Lung microvascular endothelial cell (primary cell): Measurements from ENCODE around the gene CHAF1A. TPM values are rescaled to one million over a fixed set of nuclear protein-coding genes. Genes with fewer than 3 reads are reported as not detected.

Source experiments
- DNase-seq, 2 donors: peaks; one replicate each; pipeline versions ENCODE4 v3.0.0 to v3.0.0-alpha.2; 2010; ENCODE audit warnings: low read depth in 2 of 2
- total RNA-seq: library from RNA; depleted of rRNA; stranded (reverse); fragments of >200 nt; gene quantifications from 2 replicates; pipeline ENCODE4 v1.2.1, GENCODE V29; 2014

Gene CHAF1A
- total RNA-seq, 1 donor from 2014 or later = 3.6 TPM

GRCh38 chr19:4376991-4377781, 25.3 kb upstream of the CHAF1A start:
- no peak for DNase-seq

GRCh38 chr19:4378886-4379285, 23.6 kb upstream of the CHAF1A start:
- DNase-seq = no peak

- peak; percentile 64 to 79 for DNase-seq
These were observed 22.8 kb upstream of the CHAF1A start for GRCh38 chr19:4379383-4380253.

GRCh38 chr19:4380254-4380727, 22.1 kb upstream of the CHAF1A start:
- DNase-seq = peak; percentile 38 to 41

GRCh38 chr19:4385291-4386040, 17.0 kb upstream of the CHAF1A start:
- no peak for DNase-seq

- DNase-seq = peak; percentile 41 to 50
These were observed 16.2 kb upstream of the CHAF1A start for GRCh38 chr19:4386041-4386782.

GRCh38 chr19:4388337-4389063, 13.9 kb upstream of the CHAF1A start:
- peak in 1 of 2 donors; percentile 50 for DNase-seq

- DNase-seq = no peak
These were observed 13.4 kb upstream of the CHAF1A start for GRCh38 chr19:4389064-4389375.

- peak; percentile 47 to 74 for DNase-seq
These were observed 12.9 kb upstream of the CHAF1A start for GRCh38 chr19:4389511-4390016.

- DNase-seq = peak; percentile 85 to 86
These were observed 12.3 kb upstream of the CHAF1A start for GRCh38 chr19:4390017-4390566.

GRCh38 chr19:4390567-4391305, 11.7 kb upstream of the CHAF1A start:
- DNase-seq = peak; percentile 38 to 60

GRCh38 chr19:4391306-4391693, 11.1 kb upstream of the CHAF1A start:
- peak; percentile 44 for DNase-seq

- DNase-seq = peak; percentile 99 to 100
These were observed 10.5 kb upstream of the CHAF1A start for GRCh38 chr19:4391701-4392483.

- DNase-seq = peak in 1 of 2 donors; percentile 73
These were observed 8.4 kb upstream of the CHAF1A start for GRCh38 chr19:4393947-4394590.

- peak in 1 of 2 donors; percentile 71 for DNase-seq
These were observed 5.3 kb upstream of the CHAF1A start for GRCh38 chr19:4396949-4397783.

GRCh38 chr19:4399812-4400134, 2.7 kb upstream of the CHAF1A start:
- no peak for DNase-seq
